GM23338 (cell line): ENCODE measurements around the gene MERTK. TPM values are rescaled to one million over a fixed set of nuclear protein-coding genes. Genes with fewer than 3 reads are reported as not detected.

Experiments
- ATAC-seq: fragments of 200-7000 bp; cut with Tn5 transposase; 3 replicates; pipeline ENCODE4 v1.9.1; 2020
- DNase-seq: peaks from one replicate; pipeline ENCODE4 v3.0.0-alpha.2; 2015; ENCODE audit warnings: low spot score
- H2AFZ ChIP-seq: fragments of 200-600 bp; sonication (generic); 2 replicates; pipeline ENCODE4 v1.8.0; 2016; ENCODE audit warnings: antibody characterized with exemption, mild to moderate bottlenecking, moderate library complexity
- H3F3A ChIP-seq: fragments of 200-600 bp; sonication (generic); replicated peaks from 2 replicates; pipeline ENCODE4 v1.8.0; 2017; ENCODE audit warnings: antibody characterized with exemption, mixed run types, low read depth
- H3K27ac ChIP-seq: fragments of 200-600 bp; sonication (generic); 2 replicates; pipeline ENCODE4 v1.6.1; 2016; ENCODE audit warnings: low read depth
- H3K27me3 ChIP-seq: fragments of 200-600 bp; sonication (generic); 2 replicates; pipeline ENCODE4 v1.8.0; 2016; ENCODE audit warnings: mild to moderate bottlenecking, mixed run types, moderate library complexity; ENCODE audit not compliant: insufficient read depth
- H3K36me3 ChIP-seq: fragments of 200-600 bp; sonication (generic); 2 replicates; pipeline ENCODE4 v1.8.0; 2016; ENCODE audit warnings: mild to moderate bottlenecking; ENCODE audit not compliant: insufficient read depth
- H3K4me1 ChIP-seq: fragments of 200-600 bp; sonication (generic); 2 replicates; pipeline ENCODE4 v1.8.0; 2016; ENCODE audit warnings: mild to moderate bottlenecking, moderate library complexity; ENCODE audit not compliant: insufficient read depth
- H3K4me2 ChIP-seq: fragments of 200-600 bp; sonication (generic); 2 replicates; pipeline ENCODE4 v1.7.1; 2017; ENCODE audit warnings: mixed run types
- H3K4me3 ChIP-seq: fragments of 200-600 bp; sonication (generic); 2 replicates; pipeline ENCODE4 v1.6.1; 2016; ENCODE audit warnings: mixed run types
- H3K79me2 ChIP-seq: fragments of 200-600 bp; sonication (generic); replicated peaks from 2 replicates; pipeline ENCODE4 v1.8.0; 2017; ENCODE audit warnings: mild to moderate bottlenecking; ENCODE audit not compliant: insufficient read depth
- H3K9me2 ChIP-seq: fragments of 200-600 bp; sonication (generic); 2 replicates; pipeline ENCODE4 v1.8.0; 2017; ENCODE audit not compliant: insufficient read depth
- H4K20me1 ChIP-seq: fragments of 200-600 bp; sonication (generic); replicated peaks from 2 replicates; pipeline ENCODE4 v1.8.0; 2017; ENCODE audit warnings: mild to moderate bottlenecking; ENCODE audit not compliant: insufficient read depth
- H3K27ac Mint-ChIP-seq: 2 replicates; pipeline ENCODE4 v1.8.0; 2020; ENCODE audit warnings: inconsistent platforms, mild to moderate bottlenecking, moderate library complexity, mixed read lengths
- H3K27me3 Mint-ChIP-seq: 3 replicates; pipeline ENCODE4 v1.8.0; 2022; ENCODE audit warnings: low read depth, mild to moderate bottlenecking, moderate library complexity, mixed read lengths, inconsistent platforms; ENCODE audit not compliant: insufficient read depth, poor library complexity
- H3K36me3 Mint-ChIP-seq: 3 replicates; pipeline ENCODE4 v1.8.0; 2021; ENCODE audit warnings: low read depth, mild to moderate bottlenecking, inconsistent platforms, moderate library complexity, mixed read lengths
- H3K4me1 Mint-ChIP-seq: 3 replicates; pipeline ENCODE4 v1.8.0; 2020; ENCODE audit warnings: mild to moderate bottlenecking, inconsistent platforms, mixed read lengths
- H3K4me3 Mint-ChIP-seq: 3 replicates; pipeline ENCODE4 v1.8.0; 2021; ENCODE audit warnings: moderate library complexity, mild to moderate bottlenecking, inconsistent platforms, mixed read lengths
- H3K9me3 Mint-ChIP-seq: 3 replicates; pipeline ENCODE4 v1.8.0; 2020; ENCODE audit warnings: moderate library complexity, mild to moderate bottlenecking, inconsistent platforms, mixed read lengths
- EZH2 ChIP-seq: fragments of 200-600 bp; sonication (generic); IDR thresholded peaks from one replicate; pipeline ENCODE4 v1.8.0; 2017; ENCODE audit warnings: antibody characterized with exemption, mild to moderate bottlenecking, low read depth; ENCODE audit not compliant: unreplicated experiment
- EZH2phosphoT487 ChIP-seq: fragments of 200-600 bp; sonication (generic); IDR thresholded peaks from one replicate; pipeline ENCODE4 v1.8.1; 2018; ENCODE audit warnings: antibody characterized with exemption; ENCODE audit not compliant: unreplicated experiment
- REST ChIP-seq: IDR thresholded peaks from one replicate; pipeline ENCODE4 v1.6.1; 2018; ENCODE audit warnings: antibody characterized with exemption; ENCODE audit not compliant: unreplicated experiment
- ZNF114 ChIP-seq: fragments of 250-450 bp; sonication (Bioruptor Pico); IDR thresholded peaks from 2 replicates; pipeline ENCODE4 v1.5.0; 2020; ENCODE audit warnings: mild to moderate bottlenecking, moderate library complexity
- ZNF331 ChIP-seq: fragments of 250-450 bp; sonication (Bioruptor Pico); IDR thresholded peaks from 2 replicates; pipeline ENCODE4 v1.5.0; 2020; ENCODE audit warnings: low read depth, mild to moderate bottlenecking, moderate library complexity
- ZNF462 ChIP-seq: fragments of 250-450 bp; sonication (Bioruptor Pico); IDR thresholded peaks from 2 replicates; pipeline ENCODE4 v1.5.0; 2020; ENCODE audit warnings: mild to moderate bottlenecking, moderate library complexity
- polyA plus RNA-seq: library from polyadenylated mRNA; unstranded; fragments of >200 nt; fragmentation: Nextera tagmentation; extraction: Ambion mirVana; gene quantifications from 2 replicates; pipeline ENCODE4 v1.2.1, GENCODE V29; 2016
- total RNA-seq: library from RNA; depleted of rRNA; stranded (reverse); fragments of >200 nt; shearing (Covaris generic); gene quantifications from 2 replicates; pipeline ENCODE4 v1.2.3, GENCODE V29; 2014

Gene MERTK
- total and polyA plus RNA-seq, 2 experiments from 2014 or later, result 3.0 to 9.0 TPM

DNA sequence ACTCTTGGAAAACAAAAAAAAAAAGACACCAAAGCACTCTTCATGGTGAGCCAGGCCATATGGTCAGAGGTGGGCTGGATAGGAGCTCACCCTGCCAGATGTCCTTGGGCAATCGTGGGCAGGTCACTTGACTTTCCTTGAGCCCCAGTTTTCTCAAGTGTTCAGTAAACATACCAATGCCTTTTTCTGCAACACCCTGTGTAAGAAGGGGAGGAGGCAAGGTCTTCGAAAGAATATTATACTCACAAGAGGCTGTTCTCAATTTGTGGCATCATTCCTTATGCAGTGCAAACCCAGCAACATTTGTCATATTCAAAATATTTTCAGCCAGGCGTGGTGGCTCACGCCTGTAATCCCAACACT, 133.8 kb downstream of the MERTK start (continued):
- no peak for TF ChIP-seq ZNF462 (CRISPR knock-in tag)

- ATAC-seq, result no peak
- no peak overlapping the region for H3K4me2 ChIP-seq
- H3K27ac Mint-ChIP-seq, result no peak overlapping the region; the same call in 1 of the 2 replicates
- no peak for TF ChIP-seq ZNF114 (CRISPR knock-in tag)
- TF ChIP-seq ZNF331 (CRISPR knock-in tag), result no peak
- TF ChIP-seq EZH2, result no peak
- no peak for TF ChIP-seq EZH2phosphoT487
- TF ChIP-seq REST, result no peak
Measured at GRCh38 chr2:112032689-112033465, 134.5 kb downstream of the MERTK start.

More at GRCh38 chr2:112032689-112033465, 134.5 kb downstream of the MERTK start:
- no peak for DNase-seq
- H3K4me1 ChIP-seq, result peaks cover 12% of the 10 kb centered on the region
- H3K9me3 Mint-ChIP-seq, result peaks cover 3% of the 10 kb centered on the region; the same call in 1 of the 3 replicates
- H3K4me3 ChIP-seq, result no peak overlapping the region
- H3K36me3 ChIP-seq, result no peaks in the 10 kb centered on the region
- peaks cover 14% of the 10 kb centered on the region for H3K4me1 Mint-ChIP-seq
- peaks cover 2% of the 10 kb centered on the region for H3K27me3 Mint-ChIP-seq
- H3F3A ChIP-seq, result peaks cover 4% of the 10 kb centered on the region; the same call in 1 of the 2 replicates
- H3K4me3 Mint-ChIP-seq, result no peak overlapping the region
- H3K36me3 Mint-ChIP-seq, result peaks cover 2% of the 10 kb centered on the region; the same call in 1 of the 3 replicates
- H3K79me2 ChIP-seq, result no peaks in the 10 kb centered on the region
- H3K27me3 ChIP-seq, result no peaks in the 10 kb centered on the region
- no peak overlapping the region for H3K27ac ChIP-seq
- no peak overlapping the region for H2AFZ ChIP-seq
- H3K9me2 ChIP-seq, result no peaks in the 10 kb centered on the region
- H4K20me1 ChIP-seq, result no peaks in the 10 kb centered on the region
